Keratinocyte (primary cell): ENCODE results near the gene TUBB2B.
"Not testable (repeated sequence)": the region's sequence is repeated elsewhere in the genome, so short reads cannot be mapped to it uniquely, and the experiment has no call there.

Source experiments
- CTCF ChIP-seq, 3 experiments: IDR thresholded peaks in 1 of 3; conservative IDR thresholded peaks in 1 of 3; optimal IDR thresholded peaks in 1 of 3; 2 replicates in 2 of 3; 3 replicates in 1 of 3; pipeline versions ENCODE3 to v1.5.1; 2011; ENCODE audit warnings: low read length in 3 of 3, mild to moderate bottlenecking in 3 of 3, moderate library complexity in 2 of 3, control low read depth in 1 of 3, inconsistent platforms in 1 of 3; ENCODE audit not compliant: insufficient read depth in 2 of 3; ENCODE audit errors: extremely low read depth in 1 of 3
- EZH2 ChIP-seq: IDR thresholded peaks from one replicate; pipeline ENCODE4 v1.6.1; 2012; ENCODE audit warnings: inconsistent platforms, mild to moderate bottlenecking, low read length, moderate library complexity

- TF ChIP-seq CTCF (optimal IDR thresholded peaks at IDR 0.05 in 1 of 3, IDR thresholded peaks at IDR 0.05 in 1 of 3, conservative IDR thresholded peaks at IDR 0.05 in 1 of 3; ENCODE audit: extremely low read depth in 1 of 3, insufficient read depth in 2 of 3, low read length in 3 of 3); EZH2: not testable (repeated sequence)
Measured at GRCh38 chr6:3244832-3245161, 17.3 kb upstream of the TUBB2B start.
